GM12874 (cell line): ENCODE measurements around the gene ENTPD3.

Source experiments
- CTCF ChIP-seq: IDR thresholded peaks from 2 replicates; pipeline ENCODE4 v1.5.1; 2011; ENCODE audit warnings: low read depth, mild to moderate bottlenecking, control low read depth, low read length, moderate library complexity; ENCODE audit not compliant: insufficient read depth

Gene ENTPD3

GRCh38 chr3:40437889-40438288 lies 50.9 kb downstream of the ENTPD3 start:
- TF ChIP-seq CTCF = no peak

- no peak for TF ChIP-seq CTCF
These were observed 58.1 kb downstream of the ENTPD3 start for GRCh38 chr3:40445062-40445461.

- no peak for TF ChIP-seq CTCF
These were observed 58.9 kb downstream of the ENTPD3 start for GRCh38 chr3:40445880-40446279.

- no peak for TF ChIP-seq CTCF
These were observed 63.5 kb downstream of the ENTPD3 start for GRCh38 chr3:40450438-40450837.

GRCh38 chr3:40451551-40451950 lies 64.6 kb downstream of the ENTPD3 start:
- TF ChIP-seq CTCF = no peak

GRCh38 chr3:40452057-40452456 lies 65.1 kb downstream of the ENTPD3 start:
- no peak for TF ChIP-seq CTCF

- TF ChIP-seq CTCF = no peak
These were observed 65.5 kb downstream of the ENTPD3 start for GRCh38 chr3:40452562-40452875.

GRCh38 chr3:40452876-40453730 lies 66.1 kb downstream of the ENTPD3 start:
- TF ChIP-seq CTCF = no peak
